GM21786 (cell line): ENCODE data around the gene TRPC4AP.

Source experiments
- ATAC-seq: cut with Tn5 transposase; IDR thresholded peaks from one replicate; pipeline ENCODE4 v1.9.1; 2021; ENCODE audit not compliant: unreplicated experiment

The TRPC4AP gene

DNA sequence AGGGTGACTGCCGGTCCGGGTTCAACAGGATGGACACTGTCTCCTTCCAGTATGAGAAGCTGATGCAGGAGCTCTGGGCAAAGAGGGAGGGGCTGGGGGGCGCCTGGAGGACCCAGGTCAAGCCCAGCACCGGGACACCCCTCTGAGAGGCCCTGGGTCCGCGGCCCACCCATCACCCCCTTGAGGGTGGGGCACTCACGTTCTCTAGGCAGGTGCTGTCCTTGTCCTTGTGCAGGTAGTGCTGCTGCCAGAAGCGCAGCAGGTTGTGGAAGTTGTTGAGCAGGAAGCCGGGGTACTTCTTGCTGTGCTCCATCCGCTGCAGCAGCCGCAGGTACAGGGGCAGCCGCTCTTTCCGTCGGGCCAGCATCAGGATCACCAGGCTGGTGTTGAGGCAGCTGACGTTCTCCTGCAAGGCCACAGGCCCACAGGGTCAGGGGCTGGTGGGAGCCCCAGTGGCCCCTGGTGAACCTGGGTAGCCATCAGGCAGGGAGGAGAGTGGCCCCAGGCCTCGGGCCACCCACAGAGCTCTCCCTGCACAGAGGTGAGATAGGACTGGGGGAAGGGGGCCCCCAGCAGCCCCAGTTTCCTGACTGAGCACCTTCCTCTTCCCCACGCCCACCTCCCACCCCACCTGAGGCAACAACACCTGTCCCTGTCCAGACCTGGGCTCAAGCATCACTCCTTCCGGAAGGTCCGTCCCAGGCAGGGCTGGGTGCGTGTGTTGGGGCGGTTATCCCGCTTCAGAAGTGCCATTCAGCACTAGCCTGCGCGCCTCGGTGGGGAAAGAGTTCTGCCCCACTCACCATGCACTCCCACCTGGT is 89.2 kb downstream of the TRPC4AP start:
- no peak for ATAC-seq

DNA sequence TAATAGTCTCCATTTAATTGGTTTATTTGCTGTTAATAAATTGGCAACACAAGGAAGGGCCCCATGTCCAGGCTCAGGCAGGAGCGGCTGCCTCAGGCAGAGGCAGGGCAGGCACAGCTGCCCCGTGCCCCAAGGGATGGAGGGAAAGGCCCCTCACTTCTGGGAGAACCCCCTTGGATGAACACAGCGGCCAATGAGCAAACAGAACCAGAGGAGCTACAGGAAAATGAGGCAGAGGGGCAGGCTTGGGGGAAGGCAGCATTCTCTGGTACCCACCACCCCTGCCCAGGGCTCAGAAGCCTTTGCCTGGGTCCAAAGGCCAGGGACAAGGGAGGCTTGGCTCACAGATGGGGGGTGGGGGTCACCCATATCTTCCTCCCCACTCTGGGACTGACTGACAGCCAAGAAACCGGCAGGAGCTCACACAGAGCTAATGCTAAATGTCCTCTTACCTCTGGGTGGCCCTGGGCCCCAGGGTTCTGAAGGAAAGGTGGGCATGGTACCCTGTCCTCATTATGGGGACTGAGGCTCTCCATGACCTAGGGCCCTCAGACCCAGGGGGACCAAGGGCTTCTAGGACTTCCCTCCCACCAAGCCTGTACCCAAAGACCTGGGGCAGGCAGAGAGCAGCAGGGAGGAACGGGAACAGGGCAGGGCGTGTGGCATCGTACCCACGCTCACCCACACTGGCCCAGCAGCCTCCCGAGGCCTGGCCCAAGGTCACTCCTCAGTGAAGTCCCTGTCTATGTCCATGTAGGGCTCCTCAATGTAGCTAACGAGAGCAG is 90.0 kb downstream of the TRPC4AP start:
- ATAC-seq: no peak

DNA sequence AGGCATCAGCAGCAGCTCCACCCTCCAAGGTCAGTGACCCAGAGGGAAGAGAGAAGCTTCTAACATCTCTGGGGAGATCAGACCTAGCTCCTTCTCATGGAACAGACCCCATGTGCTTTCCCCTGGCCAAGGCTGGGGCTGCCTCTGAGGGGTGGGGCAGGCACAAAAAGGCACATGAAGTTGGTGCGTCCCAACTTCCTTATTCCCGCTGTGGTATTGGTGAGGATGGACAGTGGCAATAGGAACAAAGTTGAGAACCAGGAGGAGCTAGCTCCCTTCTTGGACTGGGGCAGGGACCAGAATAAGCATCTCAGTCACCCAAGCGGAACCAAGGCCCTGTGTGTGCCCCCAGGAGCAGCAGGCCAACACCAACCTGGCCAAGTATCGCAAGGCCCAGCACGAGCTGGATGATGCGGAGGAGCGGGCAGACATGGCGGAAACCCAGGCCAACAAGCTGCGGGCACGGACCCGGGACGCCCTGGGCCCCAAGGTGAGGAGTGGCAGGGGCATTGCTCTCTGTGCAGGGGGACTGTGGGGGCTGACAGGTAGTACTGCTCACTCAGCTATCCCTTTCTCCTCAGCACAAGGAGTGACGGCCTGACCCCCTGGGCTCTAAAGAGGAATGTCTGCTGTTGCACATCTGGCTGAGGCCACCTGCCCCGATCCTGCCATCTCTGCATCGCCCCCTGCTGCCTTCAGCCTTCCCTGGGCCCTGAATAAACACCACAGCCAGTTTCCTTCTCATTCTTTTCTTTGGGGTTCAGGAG is 90.8 kb downstream of the TRPC4AP start:
- ATAC-seq: no peak

DNA sequence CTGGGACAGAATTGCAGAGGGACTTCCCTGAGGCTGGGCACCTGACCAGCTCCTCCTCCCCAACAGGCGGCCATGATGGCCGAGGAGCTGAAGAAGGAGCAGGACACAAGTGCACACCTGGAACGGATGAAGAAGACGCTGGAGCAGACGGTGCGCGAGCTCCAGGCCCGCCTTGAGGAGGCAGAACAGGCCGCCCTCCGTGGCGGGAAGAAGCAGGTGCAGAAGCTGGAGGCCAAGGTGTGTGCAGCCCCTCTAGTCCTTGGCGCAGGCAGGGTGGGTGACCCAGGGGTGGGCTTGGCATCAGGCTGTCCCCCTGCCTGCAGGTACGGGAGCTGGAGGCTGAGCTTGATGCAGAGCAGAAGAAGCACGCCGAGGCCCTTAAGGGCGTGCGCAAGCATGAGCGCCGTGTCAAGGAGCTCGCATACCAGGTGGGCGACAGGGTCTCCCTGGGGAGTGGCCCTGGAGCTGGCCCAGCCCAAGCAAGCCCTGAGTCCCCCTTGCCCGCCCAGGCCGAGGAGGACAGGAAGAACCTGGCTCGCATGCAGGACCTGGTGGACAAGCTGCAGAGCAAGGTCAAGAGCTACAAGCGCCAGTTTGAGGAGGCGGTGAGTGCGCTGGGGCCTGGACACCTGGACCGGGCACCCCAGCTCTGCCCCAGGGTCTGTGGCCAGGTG is 91.5 kb downstream of the TRPC4AP start:
- ATAC-seq: no peak

DNA sequence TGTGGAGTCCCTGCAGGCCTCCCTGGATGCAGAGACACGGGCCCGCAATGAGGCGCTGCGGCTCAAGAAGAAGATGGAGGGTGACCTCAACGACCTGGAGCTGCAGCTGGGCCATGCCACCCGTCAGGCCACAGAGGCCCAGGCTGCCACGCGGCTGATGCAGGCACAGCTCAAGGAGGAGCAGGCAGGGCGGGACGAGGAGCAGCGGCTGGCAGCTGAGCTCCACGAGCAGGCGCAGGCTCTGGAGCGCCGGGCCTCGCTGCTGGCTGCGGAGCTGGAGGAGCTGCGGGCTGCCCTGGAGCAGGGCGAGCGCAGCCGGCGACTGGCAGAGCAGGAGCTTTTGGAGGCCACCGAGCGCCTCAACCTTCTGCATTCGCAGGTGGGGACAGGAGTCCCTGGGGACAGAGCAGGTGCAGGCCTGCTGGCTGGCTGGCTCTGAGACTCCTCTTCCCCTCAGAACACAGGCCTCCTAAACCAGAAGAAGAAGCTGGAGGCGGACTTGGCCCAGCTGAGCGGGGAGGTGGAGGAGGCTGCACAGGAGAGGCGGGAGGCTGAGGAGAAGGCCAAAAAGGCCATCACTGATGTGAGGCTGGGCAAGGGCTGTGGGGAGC is 92.2 kb downstream of the TRPC4AP start:
- no peak for ATAC-seq

DNA sequence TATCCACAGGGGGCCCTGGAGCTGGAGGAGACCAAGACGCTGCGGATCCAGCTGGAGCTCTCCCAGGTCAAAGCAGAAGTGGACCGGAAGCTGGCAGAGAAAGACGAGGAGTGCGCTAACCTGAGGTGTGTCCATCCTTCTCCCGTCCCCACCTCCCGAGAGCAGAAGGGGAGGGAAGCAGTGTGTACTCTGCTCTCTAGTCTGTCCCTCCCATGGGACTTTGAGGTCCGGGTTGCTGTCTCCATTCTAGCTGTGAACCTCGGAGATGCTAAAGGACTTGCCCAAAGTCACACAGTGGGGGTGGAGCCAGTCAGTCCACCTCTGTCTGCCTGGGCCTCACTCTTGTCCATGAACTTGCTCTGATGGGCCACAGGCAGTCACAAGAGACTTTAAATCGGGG is 92.8 kb downstream of the TRPC4AP start:
- no peak for ATAC-seq

DNA sequence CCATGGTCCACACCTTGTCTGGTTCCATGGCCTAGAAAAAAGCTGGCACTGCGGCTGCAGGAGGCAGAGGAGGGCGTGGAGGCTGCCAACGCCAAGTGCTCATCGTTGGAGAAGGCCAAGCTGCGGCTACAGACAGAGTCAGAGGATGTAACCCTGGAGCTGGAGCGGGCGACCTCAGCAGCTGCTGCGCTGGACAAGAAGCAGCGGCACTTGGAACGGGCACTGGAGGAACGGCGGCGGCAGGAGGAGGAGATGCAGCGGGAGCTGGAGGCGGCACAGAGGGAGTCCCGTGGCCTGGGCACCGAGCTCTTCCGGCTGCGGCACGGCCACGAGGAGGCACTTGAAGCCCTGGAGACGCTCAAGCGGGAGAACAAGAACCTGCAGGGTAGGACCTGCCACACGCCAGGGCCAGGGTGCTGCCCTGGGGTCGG is 93.6 kb downstream of the TRPC4AP start:
- ATAC-seq: no peak

DNA sequence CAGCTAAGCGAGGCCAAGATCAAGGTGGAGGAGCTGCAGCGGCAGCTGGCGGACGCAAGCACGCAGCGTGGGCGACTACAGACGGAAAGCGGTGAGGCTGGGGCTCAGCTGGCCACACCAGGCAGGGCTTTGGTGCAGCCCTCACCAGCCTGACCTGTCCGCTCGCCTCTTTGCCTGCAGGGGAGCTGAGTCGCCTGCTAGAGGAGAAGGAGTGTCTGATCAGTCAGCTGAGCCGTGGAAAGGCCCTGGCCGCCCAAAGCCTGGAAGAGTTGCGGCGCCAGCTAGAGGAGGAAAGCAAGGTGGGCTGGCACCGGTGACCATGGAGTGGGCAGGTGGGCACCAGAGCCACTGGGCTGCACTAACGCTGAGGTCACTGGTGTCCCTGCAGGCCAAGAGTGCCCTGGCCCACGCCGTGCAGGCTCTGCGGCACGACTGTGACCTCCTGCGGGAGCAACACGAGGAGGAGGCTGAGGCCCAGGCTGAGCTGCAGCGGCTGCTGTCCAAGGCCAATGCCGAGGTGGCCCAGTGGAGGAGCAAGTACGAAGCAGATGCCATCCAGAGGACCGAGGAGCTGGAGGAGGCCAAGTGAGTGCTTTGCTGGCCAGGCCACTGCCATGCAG is 94.2 kb downstream of the TRPC4AP start:
- no peak for ATAC-seq

DNA sequence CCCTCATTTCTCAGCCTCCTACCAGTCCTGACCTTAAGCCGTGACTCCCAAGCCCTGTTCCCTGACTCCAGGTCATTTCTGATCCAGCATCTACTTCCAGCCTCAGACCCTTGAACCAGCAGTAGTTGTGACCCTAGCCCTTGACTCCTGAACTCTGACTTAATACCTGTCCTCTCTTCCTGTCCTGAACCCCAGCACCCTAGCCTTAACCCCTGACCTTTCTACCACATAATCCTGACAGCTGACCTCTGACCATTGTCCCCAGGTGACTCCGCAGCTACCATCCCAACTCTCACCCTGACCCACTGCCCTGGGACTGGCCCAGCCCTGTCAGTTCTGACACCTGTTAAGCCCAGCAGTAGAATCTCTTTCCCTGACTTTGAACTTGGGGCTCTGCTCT is 94.8 kb downstream of the TRPC4AP start:
- ATAC-seq: no peak

DNA sequence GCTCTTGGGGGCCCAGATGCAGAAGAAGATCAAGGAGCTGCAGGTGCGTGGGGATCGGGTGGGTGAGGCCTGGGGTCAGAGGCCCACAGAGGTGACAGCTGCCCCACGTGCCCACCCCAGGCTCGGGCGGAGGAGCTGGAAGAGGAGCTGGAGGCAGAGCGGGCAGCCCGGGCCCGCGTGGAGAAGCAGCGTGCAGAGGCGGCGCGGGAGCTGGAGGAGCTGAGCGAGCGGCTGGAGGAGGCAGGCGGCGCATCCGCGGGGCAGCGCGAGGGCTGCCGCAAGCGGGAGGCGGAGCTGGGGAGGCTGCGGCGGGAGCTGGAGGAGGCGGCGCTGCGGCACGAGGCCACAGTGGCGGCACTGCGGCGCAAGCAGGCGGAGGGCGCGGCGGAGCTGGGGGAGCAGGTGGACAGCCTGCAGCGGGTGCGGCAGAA is 95.5 kb downstream of the TRPC4AP start:
- ATAC-seq: no peak

DNA sequence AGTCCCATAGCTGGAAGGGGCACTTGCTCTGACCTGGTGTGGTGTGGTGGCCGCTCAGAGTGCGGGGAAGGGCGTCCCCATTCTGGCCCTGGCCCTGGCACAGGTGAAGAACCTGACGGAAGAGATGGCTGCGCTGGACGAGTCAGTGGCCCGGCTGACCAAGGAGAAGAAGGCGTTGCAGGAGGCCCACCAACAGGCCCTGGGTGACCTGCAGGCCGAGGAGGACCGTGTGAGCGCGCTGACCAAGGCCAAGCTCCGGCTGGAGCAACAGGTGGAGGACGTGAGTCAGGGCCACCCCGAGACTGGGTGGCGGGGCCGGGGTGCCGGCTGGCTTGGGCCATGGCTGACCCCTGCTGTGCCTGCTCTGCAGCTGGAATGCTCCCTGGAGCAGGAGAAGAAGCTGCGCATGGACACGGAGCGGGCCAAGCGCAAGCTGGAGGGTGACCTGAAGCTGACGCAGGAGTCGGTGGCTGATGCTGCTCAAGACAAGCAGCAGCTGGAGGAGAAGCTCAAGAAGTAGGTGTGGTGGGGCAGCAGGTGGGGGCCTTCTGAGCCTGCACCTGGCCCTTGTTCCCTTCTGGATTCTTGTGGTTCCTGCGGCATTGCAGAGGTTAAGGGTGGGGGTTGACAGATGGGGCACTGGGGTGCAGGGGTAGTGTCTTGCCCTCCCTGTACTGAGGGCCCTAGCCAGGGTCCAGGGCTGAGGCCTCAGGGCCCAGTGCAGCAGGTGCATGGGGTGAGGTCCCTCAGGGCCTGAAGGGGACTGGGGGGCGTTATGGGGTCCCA is 96.2 kb downstream of the TRPC4AP start:
- ATAC-seq: no peak

DNA sequence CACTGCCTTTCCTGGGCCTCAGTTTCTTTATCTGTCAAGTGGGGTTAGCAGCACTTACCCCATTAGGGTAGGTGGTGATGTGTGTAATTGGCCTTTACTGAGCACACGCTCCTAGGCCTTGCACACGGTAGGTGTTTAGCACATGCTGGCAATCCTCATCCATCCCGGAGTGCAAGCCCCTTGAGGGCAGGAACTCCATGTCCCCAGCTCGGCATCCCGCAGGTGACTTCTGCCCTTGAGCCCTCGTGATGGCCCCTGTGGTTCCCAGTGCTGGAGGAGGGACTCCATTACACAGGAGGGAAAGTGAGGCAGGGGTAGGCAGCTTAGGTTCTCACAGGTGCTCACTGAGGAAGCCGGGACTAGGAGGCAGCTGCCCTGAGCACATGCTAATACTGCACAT is 96.9 kb downstream of the TRPC4AP start:
- ATAC-seq: no peak

DNA sequence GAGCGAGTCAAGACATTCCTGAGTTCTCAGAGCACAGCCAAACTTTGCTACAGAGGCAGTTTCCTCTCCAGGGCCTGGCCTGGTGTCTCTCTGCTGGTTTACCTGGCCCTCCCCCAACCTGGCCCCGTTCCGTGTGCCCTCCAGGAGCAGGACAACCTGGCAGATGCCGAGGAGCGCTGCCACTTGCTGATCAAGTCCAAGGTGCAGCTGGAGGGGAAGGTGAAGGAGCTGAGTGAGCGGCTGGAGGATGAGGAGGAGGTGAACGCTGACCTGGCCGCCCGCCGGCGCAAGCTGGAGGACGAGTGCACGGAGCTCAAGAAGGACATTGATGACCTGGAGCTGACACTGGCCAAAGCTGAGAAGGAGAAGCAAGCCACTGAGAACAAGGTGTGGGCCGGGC is 97.4 kb downstream of the TRPC4AP start:
- ATAC-seq: no peak

DNA sequence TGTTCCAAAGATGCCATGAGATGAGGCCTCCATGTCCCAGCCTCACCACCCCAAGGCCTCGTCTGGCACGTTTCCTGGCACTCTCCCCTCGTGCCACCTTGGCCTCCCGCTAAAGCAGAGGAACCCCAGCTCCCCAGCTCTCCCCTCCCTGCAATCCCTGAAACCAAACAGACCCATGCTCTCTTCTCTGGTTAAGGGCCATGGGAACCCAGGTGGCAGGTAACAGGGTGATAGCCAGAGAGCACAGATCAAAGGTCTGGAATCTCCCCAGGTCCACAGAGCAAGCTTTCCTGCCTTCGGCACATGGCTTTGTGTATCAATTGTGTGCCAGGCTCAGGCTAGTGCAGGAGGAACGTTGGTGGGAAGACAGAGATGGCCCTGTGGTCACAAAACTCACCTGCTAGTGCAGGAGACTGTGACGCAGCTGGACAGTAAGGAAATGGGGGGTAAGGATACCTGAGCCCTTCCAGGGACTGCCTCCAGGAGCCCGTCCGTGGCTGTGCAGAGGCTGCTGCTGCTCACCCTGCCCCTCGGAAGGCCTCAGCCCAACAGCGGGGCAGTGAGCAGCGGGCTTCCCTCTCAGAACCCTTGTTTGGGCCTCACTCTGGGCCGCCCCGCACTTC is 98.0 kb downstream of the TRPC4AP start:
- no peak for ATAC-seq

DNA sequence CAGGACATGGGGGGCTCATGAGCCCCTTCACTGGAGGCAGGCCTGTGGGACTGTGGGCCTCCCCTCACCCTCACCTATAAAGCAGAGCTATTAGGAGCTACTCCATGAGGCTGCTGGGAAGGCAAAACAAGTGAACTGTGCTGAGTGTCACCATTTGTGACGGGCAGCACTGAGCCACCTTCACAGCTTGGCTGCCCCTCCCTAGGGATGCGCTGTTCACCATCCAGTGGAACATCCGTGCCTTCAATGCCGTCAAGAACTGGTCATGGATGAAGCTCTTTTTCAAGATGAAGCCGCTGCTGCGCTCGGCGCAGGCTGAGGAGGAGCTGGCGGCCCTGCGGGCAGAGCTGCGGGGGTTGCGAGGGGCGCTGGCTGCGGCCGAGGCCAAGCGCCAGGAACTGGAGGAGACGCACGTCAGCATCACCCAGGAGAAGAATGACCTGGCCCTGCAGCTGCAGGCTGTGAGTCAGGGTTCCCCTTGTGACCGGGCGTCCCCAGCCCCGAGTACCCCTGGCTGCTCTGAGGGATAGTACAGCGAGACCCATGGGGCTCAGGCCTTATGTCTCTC is 98.6 kb downstream of the TRPC4AP start:
- ATAC-seq: no peak

DNA sequence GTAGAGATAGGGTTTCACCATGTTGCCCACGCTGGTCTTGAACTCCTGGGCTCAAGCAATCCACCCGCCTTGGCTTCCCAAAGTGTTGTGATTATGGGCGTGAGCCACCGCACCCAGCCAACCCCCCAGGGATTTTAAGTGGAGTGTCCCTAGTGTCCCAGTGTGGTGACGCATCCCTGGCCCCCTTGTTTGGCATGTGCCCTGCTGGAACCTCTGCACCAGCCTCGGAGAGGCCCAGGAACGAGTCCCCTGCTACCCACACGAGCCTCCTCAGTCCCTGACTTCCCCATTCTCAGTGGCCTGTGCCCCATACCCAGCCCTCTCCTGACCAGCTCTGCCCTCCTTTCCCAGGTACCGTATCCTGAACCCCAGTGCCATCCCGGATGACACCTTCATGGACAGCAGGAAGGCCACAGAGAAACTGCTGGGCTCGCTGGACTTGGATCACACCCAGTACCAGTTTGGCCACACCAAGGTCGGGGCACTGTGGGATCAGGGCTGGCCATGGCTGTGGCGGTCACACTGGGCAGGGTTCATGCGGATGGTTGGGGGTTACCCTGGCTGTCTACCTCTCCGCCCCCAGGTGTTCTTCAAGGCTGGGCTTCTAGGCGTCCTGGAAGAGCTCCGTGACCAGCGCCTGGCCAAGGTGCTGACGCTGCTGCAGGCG is 99.7 kb downstream of the TRPC4AP start:
- ATAC-seq: no peak

DNA sequence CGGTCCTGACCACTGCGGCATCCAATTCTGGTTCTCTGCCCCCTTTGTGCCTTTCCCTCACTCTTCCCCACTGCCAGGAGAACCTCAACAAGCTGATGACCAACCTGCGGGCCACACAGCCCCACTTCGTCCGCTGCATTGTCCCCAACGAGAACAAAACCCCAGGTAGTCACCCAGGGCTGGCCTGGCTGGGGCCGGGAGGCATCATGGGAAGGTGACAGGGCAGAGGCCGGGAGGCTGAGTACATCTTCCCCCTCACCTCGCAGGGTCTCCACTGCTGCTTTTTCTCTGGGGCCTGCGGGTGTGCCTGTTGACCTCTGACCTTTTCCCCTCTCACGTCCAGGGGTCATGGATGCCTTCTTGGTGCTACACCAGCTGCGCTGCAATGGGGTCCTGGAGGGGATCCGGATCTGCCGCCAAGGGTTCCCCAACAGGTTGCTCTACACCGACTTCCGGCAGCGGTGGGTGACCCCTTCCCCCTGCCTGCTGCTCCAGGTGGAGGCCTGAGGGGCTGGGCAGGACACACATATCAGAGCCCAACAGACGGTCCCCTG is 101.9 kb downstream of the TRPC4AP start:
- no peak for ATAC-seq

DNA sequence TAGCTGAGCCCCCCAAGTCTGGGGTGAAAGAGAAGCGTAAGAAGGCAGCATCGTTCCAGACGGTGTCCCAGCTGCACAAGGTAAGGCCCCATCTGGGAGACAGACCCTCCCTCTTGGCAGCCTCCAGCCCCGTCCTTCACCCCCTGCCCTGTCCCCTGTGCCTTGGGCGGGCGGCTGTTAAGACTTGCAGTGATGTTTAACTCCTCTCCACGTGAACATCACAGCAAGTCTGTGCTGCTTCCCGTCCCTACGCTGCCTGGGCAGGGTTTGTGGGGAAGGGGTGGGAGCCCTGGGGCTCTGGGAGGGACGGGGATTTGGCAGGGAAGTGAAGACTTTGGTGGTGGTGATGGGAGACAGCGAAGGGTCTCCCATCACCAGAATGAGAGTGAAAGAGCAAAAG is 102.4 kb downstream of the TRPC4AP start:
- ATAC-seq: no peak
